HEK293T (cell line): Measurements from ENCODE around the gene PGS1.

Experiments
- CTCF ChIA-PET: fragments of 350-600 bp; formaldehyde crosslinking; extraction: SDS; loops from one replicate; lab custom pipeline; 2021; ENCODE audit warnings: antibody characterized with exemption, inconsistent platforms; lab: Yijun Ruan, JAX
- POLR2A ChIA-PET: fragments of 350-600 bp; formaldehyde crosslinking; extraction: SDS; loops from one replicate; lab custom pipeline; 2020; ENCODE audit warnings: antibody characterized with exemption, inconsistent platforms; lab: Yijun Ruan, JAX
- DNase-seq: peaks from one replicate; pipeline ENCODE4 v3.0.0; 2012; ENCODE audit warnings: mixed read lengths; ENCODE audit errors: extremely low spot score
- ARNT ChIP-seq: fragments of 450-650 bp; IDR thresholded peaks from 2 replicates; pipeline ENCODE4 v1.6.1; 2017; ENCODE audit warnings: mild to moderate bottlenecking
- BHLHE40 ChIP-seq: fragments of 450-650 bp; IDR thresholded peaks from 2 replicates; pipeline ENCODE4 v1.6.1; 2016; ENCODE audit warnings: mild to moderate bottlenecking, moderate library complexity, borderline replicate concordance
- CTBP1 ChIP-seq: fragments of 450-650 bp; IDR thresholded peaks from 2 replicates; pipeline ENCODE4 v1.6.1; 2016; ENCODE audit warnings: borderline replicate concordance
- ELF4 ChIP-seq: fragments of 450-650 bp; IDR thresholded peaks from 2 replicates; pipeline ENCODE4 v1.6.1; 2017; ENCODE audit warnings: antibody characterized with exemption
- FOXA1 ChIP-seq: fragments of 450-650 bp; IDR thresholded peaks from 2 replicates; pipeline ENCODE4 v1.6.1; 2016; ENCODE audit warnings: mild to moderate bottlenecking
- FOXK2 ChIP-seq: fragments of 450-650 bp; IDR thresholded peaks from 2 replicates; pipeline ENCODE4 v1.6.1; 2016; ENCODE audit warnings: mild to moderate bottlenecking
- FOXM1 ChIP-seq: fragments of 450-650 bp; IDR thresholded peaks from 2 replicates; pipeline ENCODE4 v1.6.1; 2017; ENCODE audit warnings: mild to moderate bottlenecking, borderline replicate concordance
- HDGF ChIP-seq: fragments of 450-650 bp; IDR thresholded peaks from 2 replicates; pipeline ENCODE4 v1.6.1; 2017; ENCODE audit warnings: antibody characterized with exemption, borderline replicate concordance
- L3MBTL2 ChIP-seq: fragments of 450-650 bp; conservative IDR thresholded peaks from 2 replicates; pipeline ENCODE4 v1.6.1; 2016; ENCODE audit warnings: mild to moderate bottlenecking
- LEF1 ChIP-seq: fragments of 450-650 bp; IDR thresholded peaks from 2 replicates; pipeline ENCODE4 v1.6.1; 2017; ENCODE audit warnings: mild to moderate bottlenecking, borderline replicate concordance
- NFRKB ChIP-seq: fragments of 450-650 bp; IDR thresholded peaks from 2 replicates; pipeline ENCODE4 v1.6.1; 2016; ENCODE audit warnings: mild to moderate bottlenecking, moderate library complexity
- SP1 ChIP-seq: fragments of 450-650 bp; IDR thresholded peaks from 2 replicates; pipeline ENCODE4 v1.6.1; 2017
- SUZ12 ChIP-seq: fragments of 450-650 bp; IDR thresholded peaks from 2 replicates; pipeline ENCODE4 v1.6.1; 2016; ENCODE audit warnings: mild to moderate bottlenecking
- TARDBP ChIP-seq: fragments of 450-650 bp; IDR thresholded peaks from 2 replicates; pipeline ENCODE4 v1.6.1; 2016
- ZNF384 ChIP-seq: fragments of 450-650 bp; IDR thresholded peaks from 2 replicates; pipeline ENCODE4 v1.6.1; 2016
- TF ChIP-seq, protein P1 (sequence below): fragments of 450-650 bp; IDR thresholded peaks from 2 replicates; pipeline ENCODE4 v1.6.1; 2016

Gene PGS1

DNA sequence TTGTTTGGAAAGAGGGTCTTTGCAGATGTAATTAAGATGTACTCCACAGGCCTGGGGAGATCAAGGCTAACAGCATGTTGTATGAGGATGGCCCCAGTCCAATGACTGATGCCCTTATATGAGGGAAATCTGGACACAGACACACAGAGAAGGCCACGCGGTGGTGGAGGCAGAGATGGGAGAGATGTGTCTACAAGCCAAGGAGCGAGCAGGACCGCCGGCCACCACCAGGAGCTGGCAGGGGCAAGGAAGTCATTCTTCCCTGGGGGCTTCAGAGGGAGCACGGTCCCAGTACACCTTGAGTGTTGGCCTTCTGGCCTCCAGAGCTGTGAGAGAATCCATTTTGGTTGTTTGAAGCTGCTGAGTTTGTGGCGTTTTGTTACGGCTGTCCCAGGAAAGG is 33.3 kb upstream of the PGS1 start:
- TF ChIP-seq ELF4 = no peak
- TF ChIP-seq, protein P1, sequence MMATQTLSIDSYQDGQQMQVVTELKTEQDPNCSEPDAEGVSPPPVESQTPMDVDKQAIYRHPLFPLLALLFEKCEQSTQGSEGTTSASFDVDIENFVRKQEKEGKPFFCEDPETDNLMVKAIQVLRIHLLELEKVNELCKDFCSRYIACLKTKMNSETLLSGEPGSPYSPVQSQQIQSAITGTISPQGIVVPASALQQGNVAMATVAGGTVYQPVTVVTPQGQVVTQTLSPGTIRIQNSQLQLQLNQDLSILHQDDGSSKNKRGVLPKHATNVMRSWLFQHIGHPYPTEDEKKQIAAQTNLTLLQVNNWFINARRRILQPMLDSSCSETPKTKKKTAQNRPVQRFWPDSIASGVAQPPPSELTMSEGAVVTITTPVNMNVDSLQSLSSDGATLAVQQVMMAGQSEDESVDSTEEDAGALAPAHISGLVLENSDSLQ = no peak
- no peak for TF ChIP-seq LEF1
- TF ChIP-seq FOXM1 = no peak

DNA sequence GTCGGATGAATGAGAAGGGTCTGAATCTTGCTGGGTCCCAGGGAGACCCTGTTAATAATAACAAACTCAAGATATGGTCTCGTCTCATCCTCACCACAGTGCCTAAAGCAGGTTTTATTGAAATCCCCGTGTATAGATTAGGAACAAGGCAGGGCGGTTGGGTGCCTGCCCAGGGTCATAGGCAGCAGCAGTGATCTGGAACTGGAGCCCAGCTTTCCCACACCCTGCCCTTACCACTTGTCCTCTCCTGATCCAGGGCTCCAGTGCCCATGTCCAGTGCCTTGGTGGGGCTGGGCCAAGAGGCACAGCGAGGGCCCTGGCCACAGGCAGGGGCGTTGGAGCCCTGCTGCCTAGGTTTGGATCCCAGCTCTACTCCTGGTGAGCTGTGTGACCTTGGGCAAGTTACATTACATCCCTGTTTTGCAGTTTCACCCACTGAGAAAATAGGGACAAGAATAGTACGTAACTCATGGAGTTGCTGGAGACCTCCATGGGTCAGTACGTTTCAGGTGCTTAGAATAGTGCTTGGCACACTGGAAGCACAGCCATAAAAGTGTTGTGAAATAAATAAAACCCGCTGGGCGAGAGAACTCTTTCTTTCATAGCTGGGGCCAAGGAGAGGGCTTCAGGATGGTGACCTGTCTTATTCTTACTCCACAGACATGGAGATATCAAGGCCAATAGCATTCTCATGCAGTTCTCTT is 32.5 kb upstream of the PGS1 start:
- TF ChIP-seq ELF4 = no peak
- TF ChIP-seq FOXK2 = no peak
- TF ChIP-seq ZNF384 = no peak
- no peak for TF ChIP-seq FOXA1
- TF ChIP-seq BHLHE40 = no peak
- no peak for TF ChIP-seq HDGF
- TF ChIP-seq CTBP1 = no peak
- TF ChIP-seq SP1 = no peak
- no peak for TF ChIP-seq ARNT
- TF ChIP-seq, protein P1 = no peak
- no peak for TF ChIP-seq TARDBP
- TF ChIP-seq SUZ12 = no peak
- no peak for TF ChIP-seq L3MBTL2
- no peak for TF ChIP-seq LEF1
- POLR2A ChIA-PET = no interaction called here
- DNase-seq = no peak
- CTCF ChIA-PET = interaction anchor here (0.6 kb wide), 1 partner anchor 19 kb away, joined by 3 read pairs; no protein-coding TSS in a partner anchor

More for the DNA sequence above, 33.3 kb upstream of the PGS1 start:
- no peak for DNase-seq
- POLR2A ChIA-PET = interaction anchor here (1.6 kb wide), 1 partner anchor 13 kb away, joined by 3 read pairs; no protein-coding TSS in a partner anchor
- CTCF ChIA-PET = no interaction called here

DNA sequence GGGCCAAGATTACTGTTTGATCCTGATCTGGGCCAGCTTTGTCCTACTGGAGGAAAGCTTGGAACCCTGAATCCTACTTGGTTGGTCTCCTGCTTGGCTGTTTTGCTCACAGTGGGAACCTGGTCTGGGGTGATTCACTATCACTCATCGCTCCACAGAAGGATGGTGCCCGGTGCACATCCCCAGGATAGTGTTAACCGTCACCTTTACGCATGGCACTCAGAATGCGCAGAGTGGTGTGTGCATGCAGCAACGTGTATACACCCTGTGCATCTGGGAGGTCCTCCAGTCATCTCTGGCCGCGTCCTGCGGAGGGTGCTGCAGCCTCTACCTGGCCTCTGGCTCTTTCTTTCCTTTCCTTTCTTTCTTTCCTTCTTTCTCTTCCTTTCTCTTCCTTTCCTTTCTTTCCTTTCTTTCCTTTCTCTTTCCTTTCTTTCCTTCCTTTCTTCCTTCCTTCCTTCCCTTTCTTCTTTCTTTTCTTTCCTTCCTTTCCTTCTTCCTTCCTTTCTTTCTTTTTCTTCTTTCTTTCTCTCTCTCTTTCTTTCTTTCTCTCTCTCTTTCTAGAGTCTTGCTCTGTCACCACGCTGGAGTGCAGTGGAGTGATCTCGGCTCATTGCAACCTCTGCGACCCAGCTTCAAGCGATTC is 31.7 kb upstream of the PGS1 start:
- ChIA-PET POLR2A (interaction anchor here (0.5 kb wide), 1 partner anchor 12 kb away, joined by 3 read pairs; no protein-coding TSS in a partner anchor), CTCF (interaction anchor here (0.6 to 0.8 kb wide), 2 partner anchors 19 to 20 kb away, joined by 3 read pairs; no protein-coding TSS in a partner anchor)
- DNase-seq = no peak
- no peak for TF ChIP-seq ARNT

DNA sequence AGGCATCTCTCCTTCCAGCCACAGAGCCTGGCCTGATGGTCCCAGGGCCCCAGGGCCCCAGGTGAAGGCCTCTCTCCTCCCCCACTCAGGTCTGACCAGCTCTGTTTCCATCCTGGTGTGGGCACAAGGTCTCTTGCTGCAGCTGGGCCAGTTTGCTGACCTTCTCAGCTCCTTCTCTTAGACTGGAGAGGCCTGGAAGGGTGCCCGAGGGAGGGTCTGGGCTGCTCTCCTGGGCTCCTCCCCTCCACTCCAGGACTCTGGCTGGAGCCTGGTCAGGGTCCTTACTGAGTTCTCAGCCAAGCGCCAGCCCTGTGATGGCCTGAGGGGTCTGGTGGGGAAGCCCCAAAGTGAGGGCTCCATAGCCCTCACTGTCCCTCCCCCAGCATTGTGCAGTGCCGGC is 31.0 kb upstream of the PGS1 start:
- TF ChIP-seq SUZ12 = no peak
- no peak for TF ChIP-seq ARNT
- TF ChIP-seq ELF4 = no peak
- TF ChIP-seq NFRKB = no peak
- no peak for TF ChIP-seq FOXK2
- TF ChIP-seq HDGF = no peak
- no peak for TF ChIP-seq TARDBP
- TF ChIP-seq CTBP1 = no peak
- TF ChIP-seq ZNF384 = no peak
- no peak for TF ChIP-seq LEF1
- no peak for TF ChIP-seq L3MBTL2
- CTCF ChIA-PET = interaction anchor here (0.6 to 1.1 kb wide), 3 partner anchors 14 to 78 kb away, joined by 3 to 7 read pairs (median 3); no protein-coding TSS in a partner anchor
- DNase-seq = no peak
- POLR2A ChIA-PET = interaction anchor here (0.5 kb wide), 1 partner anchor 13 kb away, joined by 3 read pairs; no protein-coding TSS in a partner anchor

DNA sequence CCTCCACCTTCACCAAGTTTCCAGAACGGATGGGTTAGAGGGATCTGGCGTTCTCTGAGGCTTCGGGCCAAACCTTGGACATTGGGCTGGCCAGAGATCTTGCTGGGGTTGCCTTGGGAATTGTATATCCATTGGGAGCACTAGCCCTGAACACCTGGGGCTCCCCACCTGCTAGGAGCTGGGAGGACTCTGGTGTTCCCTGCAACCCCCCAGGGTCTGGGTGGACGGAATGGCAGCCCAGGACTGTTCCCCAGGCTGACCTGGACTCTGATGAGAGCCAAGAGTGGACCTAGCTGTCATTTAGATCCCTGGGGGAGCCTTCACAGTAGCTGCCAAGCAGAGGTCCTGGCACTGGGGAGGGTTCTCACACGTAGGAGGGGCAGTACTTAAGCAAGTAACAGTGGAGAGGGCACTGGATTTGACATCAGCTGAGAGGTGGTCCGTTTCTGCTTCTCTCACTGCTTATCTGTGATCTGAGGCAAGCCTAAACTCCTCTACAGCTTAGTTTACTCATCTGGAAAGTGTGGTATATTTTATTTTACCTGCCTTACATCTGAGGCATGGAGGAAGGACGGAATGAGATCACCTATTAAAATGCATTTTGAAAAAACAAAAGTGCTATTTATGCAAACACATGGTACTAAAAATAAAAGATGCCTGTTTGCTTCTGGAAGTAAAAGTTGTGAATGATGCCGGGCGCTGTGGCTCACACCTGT is 30.2 kb upstream of the PGS1 start:
- TF ChIP-seq ARNT (no peak), NFRKB (no peak), L3MBTL2 (no peak), BHLHE40 (no peak), TARDBP (no peak), HDGF (no peak), CTBP1 (no peak), SUZ12 (no peak), ELF4 (no peak), FOXA1 (no peak), LEF1 (no peak), SP1 (no peak), FOXM1 (no peak), ZNF384 (no peak), FOXK2 (no peak)
- TF ChIP-seq, protein P1 = no peak
- POLR2A ChIA-PET = no interaction called here

More for the DNA sequence above, 30.2 kb upstream of the PGS1 start:
- CTCF ChIA-PET = interaction anchor here (0.6 to 1.1 kb wide), 2 partner anchors 13 to 79 kb away, joined by 3 to 7 read pairs; no protein-coding TSS in a partner anchor
- DNase-seq = no peak
